OCI-LY1 (cell line): ENCODE results near the gene DTWD1.

Experiments used
- EZH2 ChIP-seq: fragments of 200-600 bp; sonication (generic), shearing (Covaris generic); IDR thresholded peaks from 2 replicates; pipeline ENCODE4 v1.8.0; 2017; ENCODE audit warnings: borderline replicate concordance, mixed run types, mild to moderate bottlenecking, antibody characterized with exemption, low read length, moderate library complexity, mixed read lengths
- TF ChIP-seq, protein P1 (sequence below): fragments of 200-600 bp; sonication (generic), shearing (Covaris generic); IDR thresholded peaks from 2 replicates; pipeline ENCODE4 v1.5.1; 2017; ENCODE audit warnings: mild to moderate bottlenecking, antibody characterized with exemption, low read length, moderate library complexity, mixed read lengths

- no peak for TF ChIP-seq EZH2
- TF ChIP-seq, protein P1, sequence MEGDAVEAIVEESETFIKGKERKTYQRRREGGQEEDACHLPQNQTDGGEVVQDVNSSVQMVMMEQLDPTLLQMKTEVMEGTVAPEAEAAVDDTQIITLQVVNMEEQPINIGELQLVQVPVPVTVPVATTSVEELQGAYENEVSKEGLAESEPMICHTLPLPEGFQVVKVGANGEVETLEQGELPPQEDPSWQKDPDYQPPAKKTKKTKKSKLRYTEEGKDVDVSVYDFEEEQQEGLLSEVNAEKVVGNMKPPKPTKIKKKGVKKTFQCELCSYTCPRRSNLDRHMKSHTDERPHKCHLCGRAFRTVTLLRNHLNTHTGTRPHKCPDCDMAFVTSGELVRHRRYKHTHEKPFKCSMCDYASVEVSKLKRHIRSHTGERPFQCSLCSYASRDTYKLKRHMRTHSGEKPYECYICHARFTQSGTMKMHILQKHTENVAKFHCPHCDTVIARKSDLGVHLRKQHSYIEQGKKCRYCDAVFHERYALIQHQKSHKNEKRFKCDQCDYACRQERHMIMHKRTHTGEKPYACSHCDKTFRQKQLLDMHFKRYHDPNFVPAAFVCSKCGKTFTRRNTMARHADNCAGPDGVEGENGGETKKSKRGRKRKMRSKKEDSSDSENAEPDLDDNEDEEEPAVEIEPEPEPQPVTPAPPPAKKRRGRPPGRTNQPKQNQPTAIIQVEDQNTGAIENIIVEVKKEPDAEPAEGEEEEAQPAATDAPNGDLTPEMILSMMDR = no peak
Observed at GRCh38 chr15:49605588-49605987, 15.3 kb upstream of the DTWD1 start.
